K562 treated with DMSO at 1 percent for 48 hours (cell line): ENCODE measurements around the gene PRKCD. TPM values are rescaled to one million over a fixed set of nuclear protein-coding genes. Genes with fewer than 3 reads are reported as not detected.

Experiments
- total RNA-seq: library from RNA; unstranded; fragments of 300-600 nt; gene quantifications from 2 replicates; pipeline ENCODE4 v1.2.3, GENCODE V29; 2022; ENCODE audit warnings: low replicate concordance; ENCODE audit errors: extremely low read depth

The PRKCD gene
- not detected in 2 replicates for total RNA-seq

DNA sequence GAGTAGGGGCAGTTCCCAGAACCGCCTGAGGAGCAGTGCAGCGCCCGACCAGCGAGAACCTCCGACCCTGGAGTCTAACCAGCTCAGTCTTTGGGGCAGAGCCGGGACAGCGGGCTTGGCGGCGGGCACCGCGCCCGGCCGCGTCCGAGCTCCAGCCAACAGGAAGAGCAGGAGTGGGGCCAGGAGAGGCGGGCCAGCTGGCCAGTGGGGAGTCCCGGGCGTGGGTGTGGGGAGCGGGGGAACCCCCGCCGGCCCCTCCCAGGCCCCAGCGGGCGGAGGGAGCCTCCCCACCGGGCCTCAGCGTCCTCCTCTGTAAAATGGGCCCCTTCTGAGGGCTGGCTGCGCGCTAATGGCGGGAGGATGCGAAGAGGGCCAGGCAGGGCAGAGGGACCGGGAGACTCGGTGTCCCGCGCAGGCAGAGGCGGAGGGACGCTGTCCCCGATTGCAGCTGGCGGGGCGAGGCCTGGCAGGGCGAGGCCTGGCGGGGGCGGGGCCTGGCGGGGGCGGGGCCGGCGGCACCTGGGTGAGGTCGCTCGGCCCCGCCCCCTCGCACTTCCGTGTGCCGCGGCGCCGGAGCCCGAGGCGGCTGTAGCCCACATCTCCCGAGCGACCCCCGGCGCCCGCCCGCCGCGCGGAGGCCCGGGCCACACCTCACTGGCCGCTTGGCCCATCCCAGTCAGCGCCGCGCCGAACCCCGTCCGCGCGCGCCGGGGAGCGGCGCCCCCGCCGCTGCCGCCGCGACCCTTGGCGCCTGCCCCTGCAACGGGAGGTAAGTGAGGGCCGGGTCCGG is at the start of gene PRKCD:
PRKCD (plus strand) TSS at position 550 of the 790 bp plus-strand sequence. CDS start 17,214 bp downstream, outside the sequence.

GRCh38 chr3:53130179-53131061 is 30.6 kb upstream of the PRKCD start, which contains the start of gene RFT1:
Gene RFT1 (minus strand): TSS chr3:53130435. CDS start chr3:53130400, 35 bp downstream.

Other genes starting within 250 kb of the PRKCD start
- not detected in 2 replicates for gene SFMBT1, start 115.1 kb upstream of the PRKCD start, total RNA-seq
- gene RFT1, start 30.8 kb upstream of the PRKCD start, total RNA-seq = not detected in 2 replicates
- gene TKT, start 94.8 kb downstream of the PRKCD start, total RNA-seq = 290 TPM in 1 of 2 replicates, not detected in the other
- gene DCP1A, start 186.3 kb downstream of the PRKCD start, total RNA-seq = not detected in 2 replicates